A375 (cell line): ENCODE data around the gene DACT3. TPM values are rescaled to one million over a fixed set of nuclear protein-coding genes. Genes with fewer than 3 reads are reported as not detected.

Source experiments
- small RNA-seq: library from RNA; depleted of rRNA; stranded (forward); fragments of <200 nt; gene quantifications from one replicate; pipeline ENCODE3, GENCODE V24; 2014
- total RNA-seq: library from RNA; depleted of rRNA; stranded (reverse); fragments of >200 nt; shearing (Covaris generic); gene quantifications from 2 replicates; pipeline ENCODE4 v1.2.3, GENCODE V29; 2014; rRNA removed

The DACT3 gene, protein sequence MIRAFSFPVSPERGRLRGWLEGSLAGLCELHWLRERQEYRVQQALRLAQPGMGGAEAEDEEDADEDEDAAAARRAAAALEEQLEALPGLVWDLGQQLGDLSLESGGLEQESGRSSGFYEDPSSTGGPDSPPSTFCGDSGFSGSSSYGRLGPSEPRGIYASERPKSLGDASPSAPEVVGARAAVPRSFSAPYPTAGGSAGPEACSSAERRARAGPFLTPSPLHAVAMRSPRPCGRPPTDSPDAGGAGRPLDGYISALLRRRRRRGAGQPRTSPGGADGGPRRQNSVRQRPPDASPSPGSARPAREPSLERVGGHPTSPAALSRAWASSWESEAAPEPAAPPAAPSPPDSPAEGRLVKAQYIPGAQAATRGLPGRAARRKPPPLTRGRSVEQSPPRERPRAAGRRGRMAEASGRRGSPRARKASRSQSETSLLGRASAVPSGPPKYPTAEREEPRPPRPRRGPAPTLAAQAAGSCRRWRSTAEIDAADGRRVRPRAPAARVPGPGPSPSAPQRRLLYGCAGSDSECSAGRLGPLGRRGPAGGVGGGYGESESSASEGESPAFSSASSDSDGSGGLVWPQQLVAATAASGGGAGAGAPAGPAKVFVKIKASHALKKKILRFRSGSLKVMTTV
- total RNA-seq, result 0.24 and 0.45 TPM in 2 replicates

DNA sequence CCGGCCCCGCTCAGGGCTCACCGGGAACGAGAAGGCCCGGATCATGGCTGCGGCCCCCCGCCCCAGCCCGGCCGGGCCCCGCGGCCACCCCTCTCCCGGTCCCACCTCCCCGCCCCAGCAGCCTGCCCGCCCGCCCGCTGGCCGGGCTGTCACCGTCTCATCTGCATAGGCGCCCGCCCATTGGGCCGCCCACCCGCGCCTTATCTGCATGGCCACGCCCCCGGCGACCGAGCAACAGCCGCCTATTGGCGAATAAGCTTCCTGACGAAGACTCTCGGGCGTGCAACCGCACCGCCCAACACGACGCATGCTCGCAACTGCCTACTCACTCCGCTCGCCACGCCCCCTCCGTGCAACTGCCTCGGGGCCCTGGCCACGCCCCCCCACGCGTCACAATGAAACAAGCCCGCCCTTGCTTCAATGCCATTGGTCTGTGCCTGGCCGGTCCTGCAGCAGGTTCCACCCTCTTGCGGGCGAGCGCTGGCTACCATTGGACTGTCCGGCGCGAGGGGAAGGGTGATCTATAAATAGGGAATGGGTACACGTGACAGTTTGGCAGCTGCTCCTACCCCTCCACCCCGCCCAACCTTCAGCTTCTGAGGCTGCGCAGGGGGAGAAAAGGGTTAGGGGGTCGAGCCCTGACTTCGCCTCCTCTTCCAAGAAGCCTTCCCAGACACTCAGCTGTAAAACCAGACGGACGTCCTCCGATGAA, at the start of gene DACT3:
TSS of gene DACT3 (minus strand) at position 163 of the 712 bp plus-strand sequence. CDS start at position 45, 118 bp downstream.

DNA sequence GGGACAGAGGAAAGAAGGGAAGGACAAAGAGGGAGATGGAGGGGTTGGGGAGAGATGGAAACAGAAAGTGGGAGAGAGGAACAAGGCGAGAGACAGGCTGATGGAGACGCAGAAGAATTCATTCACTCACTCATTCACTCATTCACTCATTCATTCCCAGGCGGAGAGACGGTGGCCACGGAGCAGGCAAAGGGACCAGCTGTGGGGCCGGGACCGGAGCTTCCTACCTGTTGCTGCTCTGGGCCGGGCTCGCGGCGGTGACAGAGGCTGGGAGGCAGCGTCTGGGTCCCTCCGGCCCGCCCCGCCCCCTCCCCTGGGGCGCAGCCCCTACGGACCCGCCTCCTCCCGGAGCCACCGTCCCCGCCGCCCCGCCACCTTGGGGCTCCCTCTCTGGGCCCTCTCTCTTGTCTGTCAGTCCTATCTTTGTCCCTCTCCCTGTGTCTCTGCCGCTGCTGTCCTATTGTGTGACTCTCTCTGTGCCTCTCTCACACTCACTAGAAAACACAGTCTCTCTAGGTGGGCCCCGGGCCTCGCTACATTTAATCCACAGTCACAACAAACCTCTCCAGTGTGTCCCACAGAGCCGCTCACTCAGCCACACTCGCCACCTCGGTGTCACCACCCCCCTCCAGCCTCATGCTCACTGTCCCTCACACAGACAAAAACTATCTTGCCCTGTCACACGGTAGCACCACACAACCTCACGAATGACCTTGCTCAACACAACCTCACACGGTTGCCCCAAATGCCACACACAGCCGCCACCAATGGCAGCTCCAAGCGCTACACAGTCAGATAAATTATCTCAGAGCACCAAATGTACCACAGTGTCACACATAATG, 24.8 kb downstream of the DACT3 start, which contains the start of gene GNG8:
TSS of gene GNG8 (minus strand) at position 283 of the 842 bp plus-strand sequence. CDS start 1,520 bp downstream, outside the sequence.

DNA sequence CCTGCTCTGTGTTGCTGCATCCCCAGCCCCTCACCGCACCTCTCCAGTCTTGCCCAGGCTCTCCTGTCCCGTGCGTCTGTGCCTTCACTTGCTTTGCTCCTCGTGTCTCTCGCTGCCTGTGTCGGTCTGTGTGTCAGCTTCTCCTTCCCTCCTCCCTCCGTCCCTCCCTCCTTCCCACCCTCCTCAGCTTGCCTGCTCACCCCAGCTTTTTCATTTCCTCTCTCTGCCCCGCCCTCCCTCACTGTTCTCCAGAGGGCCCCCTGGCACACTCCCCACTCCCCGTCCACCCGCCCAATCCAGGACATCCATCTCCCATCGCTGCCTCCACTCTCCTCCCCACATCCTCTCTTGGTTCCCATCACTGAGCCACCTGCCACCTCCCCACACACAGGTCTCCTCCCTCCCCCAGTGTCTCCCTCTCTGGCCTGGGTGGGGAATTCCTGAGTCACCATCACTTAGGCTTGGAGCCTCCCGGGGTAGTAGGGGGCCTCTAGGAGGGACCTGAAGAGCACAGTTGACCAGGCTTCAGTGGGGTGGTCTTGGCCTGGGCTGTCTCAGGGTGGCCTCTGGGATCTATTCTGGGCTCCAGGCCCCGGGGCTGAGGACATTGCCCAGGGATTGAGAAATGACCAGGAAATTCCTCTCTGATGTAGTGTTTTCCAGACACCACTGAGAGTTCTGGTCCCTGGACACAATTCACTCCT, 35.9 kb downstream of the DACT3 start, which contains the start of gene PTGIR:
TSS of gene PTGIR (minus strand) at position 132 of the 704 bp plus-strand sequence. CDS start 864 bp downstream, outside the sequence.

DNA sequence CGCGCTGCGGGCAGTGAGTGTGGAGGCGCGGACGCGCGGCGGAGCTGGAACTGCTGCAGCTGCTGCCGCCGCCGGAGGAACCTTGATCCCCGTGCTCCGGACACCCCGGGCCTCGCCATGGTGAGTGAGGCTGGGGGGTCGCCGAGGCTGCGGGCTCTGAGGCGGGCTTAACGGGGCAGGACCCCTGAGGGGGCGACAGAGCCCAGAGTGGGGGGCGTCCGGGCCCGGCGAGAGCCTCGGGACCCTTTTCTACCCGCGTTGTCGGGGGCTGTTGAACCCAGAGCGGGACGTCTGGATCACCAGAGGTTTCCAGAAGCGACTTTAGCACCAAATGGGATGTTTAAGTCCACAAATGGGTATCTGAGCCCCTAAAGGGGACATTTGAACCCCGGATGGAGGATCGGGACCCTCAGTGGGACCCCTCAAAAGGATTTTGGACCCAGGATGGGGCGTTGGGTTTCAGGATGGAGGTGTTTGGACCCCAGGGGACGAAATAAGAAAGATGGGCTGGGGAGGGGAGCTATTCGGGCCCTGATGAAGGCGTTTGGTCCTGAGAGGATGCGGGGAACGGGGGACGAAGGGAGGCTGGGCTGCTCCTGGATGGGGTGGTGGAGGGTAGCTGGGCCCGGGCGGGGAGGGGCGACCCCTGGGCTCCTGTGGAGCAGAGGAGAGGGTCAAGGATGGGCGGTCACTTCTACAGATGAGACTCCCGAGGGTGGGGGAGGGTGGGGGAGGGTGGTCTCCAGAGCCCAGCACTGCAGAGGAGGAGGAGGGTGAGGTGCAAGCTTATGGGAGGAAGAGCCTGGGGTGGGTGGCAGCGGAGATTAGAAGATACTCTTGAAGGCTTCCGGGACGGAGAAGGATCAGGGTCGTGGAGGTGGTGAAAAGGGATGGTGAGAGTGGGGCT, 59.4 kb downstream of the DACT3 start, which contains the start of gene CALM3:
TSS of gene CALM3 (plus strand) at position 13 of the 907 bp plus-strand sequence. CDS start at position 118, 105 bp downstream.

Small RNA genes within 50 kb of the gene (small RNA-seq; reads per million reads assigned to genes)
- gene MIR320E (not detected), gene RN7SL364P (0.42 reads per million, percentile 10 among the genes with 10 or more reads in this experiment)

Other genes with a start within 250 kb of the DACT3 start
- not detected in 2 replicates for gene CCDC8, start 247.6 kb downstream of the DACT3 start, total RNA-seq
- gene PNMA8C, start 232.2 kb downstream of the DACT3 start, total RNA-seq, result 0.04 TPM in 1 of 2 replicates, not detected in the other
- 27.8 and 32.1 TPM in 2 replicates for gene PNMA8A, start 189.6 kb downstream of the DACT3 start, total RNA-seq
- 0.04 TPM in 1 of 2 replicates, not detected in the other for gene PNMA8B, start 165.3 kb downstream of the DACT3 start, total RNA-seq
- 104 and 125 TPM in 2 replicates for gene CALM3, start 59.9 kb downstream of the DACT3 start, total RNA-seq
- 0.32 TPM in 1 of 2 replicates, not detected in the other for gene PTGIR, start 36.1 kb downstream of the DACT3 start, total RNA-seq
- not detected in 2 replicates for gene GNG8, start 25.0 kb downstream of the DACT3 start, total RNA-seq
- gene PRKD2, start 55.9 kb upstream of the DACT3 start, total RNA-seq, result 21.9 and 23.3 TPM in 2 replicates
- gene FKRP, start 84.9 kb upstream of the DACT3 start, total RNA-seq, result 26.2 and 27.9 TPM in 2 replicates
- 109 and 119 TPM in 2 replicates for gene STRN4, start 85.3 kb upstream of the DACT3 start, total RNA-seq
- 379 and 423 TPM in 2 replicates for gene SLC1A5, start 127.4 kb upstream of the DACT3 start, total RNA-seq
- gene AP2S1, start 189.7 kb upstream of the DACT3 start, total RNA-seq, result 452 and 463 TPM in 2 replicates
- gene ARHGAP35, start 199.8 kb upstream of the DACT3 start, total RNA-seq, result 21.1 and 21.8 TPM in 2 replicates